Endothelial cell of umbilical vein (primary cell): ENCODE measurements around the gene MKLN1. TPM values are rescaled to one million over a fixed set of nuclear protein-coding genes. Genes with fewer than 3 reads are reported as not detected.

ENCODE experiments used
- BruUV-seq: library from RNA; stranded (reverse); fragments of 400-500 nt; replicated peaks from 2 replicates; lab custom pipeline; 2021; lab: Mats Ljungman, UMichigan
- CTCF ChIA-PET: fragments of 300-600, 350-600 bp; sonication (Branson Sonifier 250); formaldehyde crosslinking; loops from one replicate; lab custom pipeline; 2021; ENCODE audit warnings: antibody characterized with exemption, inconsistent platforms; lab: Charles Lee
- POLR2A ChIA-PET: fragments of 300-600, 350-600 bp; sonication (Branson Sonifier 250); formaldehyde crosslinking; loops from one replicate; lab custom pipeline; 2021; ENCODE audit warnings: antibody characterized with exemption, inconsistent platforms; lab: Charles Lee
- DNase-seq: peaks from one replicate; pipeline ENCODE4 v3.0.0-alpha.2; 2011; ENCODE audit warnings: low read depth, low spot score
- FAIRE-seq: peaks from 2 replicates; lab custom pipeline; 2011; peaks lifted over from hg19 to GRCh38; lab: Jason Lieb, UNC
- H2AFZ ChIP-seq: 2 replicates; pipeline ENCODE4 v1.6.0; 2012; ENCODE audit warnings: low read depth, low read length, control low read depth, inconsistent platforms
- H3K27ac ChIP-seq: 2 replicates; pipeline ENCODE4 v1.5.1; 2011; ENCODE audit warnings: low read depth, mild to moderate bottlenecking, control low read depth, low read length, moderate library complexity; ENCODE audit not compliant: insufficient read depth
- H3K27me3 ChIP-seq, 2 experiments: 2 replicates each; pipeline versions ENCODE4 v1.6.0 to v1.6.1; 2011; ENCODE audit warnings: low read length in 2 of 2, mixed read lengths in 1 of 2; ENCODE audit not compliant: control insufficient read depth in 2 of 2, insufficient read depth in 2 of 2
- H3K36me3 ChIP-seq, 2 experiments: 2 replicates in 1 of 2; 3 replicates in 1 of 2; pipeline ENCODE4 v1.5.1; 2011; ENCODE audit warnings: low read length in 2 of 2, mild to moderate bottlenecking in 1 of 2, moderate library complexity in 1 of 2; ENCODE audit not compliant: control insufficient read depth in 2 of 2, insufficient read depth in 2 of 2; ENCODE audit errors: extremely low read depth in 1 of 2
- H3K4me1 ChIP-seq: 3 replicates; pipeline ENCODE4 v1.5.1; 2011; ENCODE audit warnings: mild to moderate bottlenecking, low read length; ENCODE audit not compliant: control insufficient read depth, insufficient read depth; ENCODE audit errors: extremely low read depth
- H3K4me2 ChIP-seq: 2 replicates; pipeline ENCODE4 v1.6.1; 2011; ENCODE audit warnings: low read length, control low read depth, mixed read lengths; ENCODE audit not compliant: insufficient read depth
- H3K4me3 ChIP-seq, 3 experiments: fragments of 200-600 bp in 1 of 3; sonication (generic), shearing (Covaris generic) in 1 of 3; replicated peaks in 1 of 3; 2 replicates each; pipeline ENCODE4 v1.5.1; 2011 to 2016; ENCODE audit warnings: control low read depth in 3 of 3, low read length in 3 of 3, mild to moderate bottlenecking in 2 of 3, inconsistent platforms in 1 of 3, low read depth in 1 of 3, moderate library complexity in 1 of 3; ENCODE audit not compliant: insufficient read depth in 1 of 3
- H3K79me2 ChIP-seq: 2 replicates; pipeline ENCODE4 v1.6.0; 2012; ENCODE audit warnings: low read length, inconsistent platforms; ENCODE audit not compliant: control insufficient read depth, insufficient read depth
- H3K9ac ChIP-seq: replicated peaks from 2 replicates; pipeline ENCODE3; 2011; ENCODE audit warnings: low read length, control low read depth; ENCODE audit not compliant: insufficient read depth; ENCODE audit errors: extremely low read depth
- H3K9me1 ChIP-seq: replicated peaks from 3 replicates; pipeline ENCODE4 v1.6.0; 2011; ENCODE audit warnings: mild to moderate bottlenecking, low read length; ENCODE audit not compliant: control insufficient read depth, insufficient read depth; ENCODE audit errors: extremely low read depth
- H3K9me3 ChIP-seq: replicated peaks from 2 replicates; pipeline ENCODE4 v1.5.1; 2012; ENCODE audit warnings: low read length, inconsistent platforms; ENCODE audit not compliant: control insufficient read depth, insufficient read depth
- H4K20me1 ChIP-seq: replicated peaks from 2 replicates; pipeline ENCODE3; 2011; ENCODE audit warnings: mild to moderate bottlenecking, low read length; ENCODE audit not compliant: control insufficient read depth, insufficient read depth; ENCODE audit errors: extremely low read depth
- CTCF ChIP-seq, 2 donors: IDR thresholded peaks; 1 replicate in 1 of 2; 2 replicates in 1 of 2; pipeline ENCODE4 v1.5.1; 2011; ENCODE audit warnings: low read length in 2 of 2, mild to moderate bottlenecking in 2 of 2, moderate library complexity in 2 of 2, control low read depth in 1 of 2, inconsistent platforms in 1 of 2, low read depth in 1 of 2; ENCODE audit not compliant: insufficient read depth in 1 of 2; ENCODE audit errors: extremely low read depth in 1 of 2
- EZH2 ChIP-seq: IDR thresholded peaks from 2 replicates; pipeline ENCODE4 v1.6.1; 2012; ENCODE audit warnings: borderline replicate concordance, low read depth, mild to moderate bottlenecking, moderate library complexity, low read length, inconsistent platforms; ENCODE audit not compliant: severe bottlenecking
- FOS ChIP-seq: IDR thresholded peaks from 2 replicates; pipeline ENCODE4 v1.6.1; 2011; ENCODE audit warnings: mild to moderate bottlenecking, low read length, moderate library complexity, borderline replicate concordance; ENCODE audit not compliant: insufficient read depth
- GATA2 ChIP-seq: IDR thresholded peaks from 2 replicates; pipeline ENCODE4 v1.7.0; 2011; ENCODE audit warnings: low read depth, mild to moderate bottlenecking, moderate library complexity, mixed read lengths, low read length; ENCODE audit not compliant: insufficient read length, insufficient read depth
- JUN ChIP-seq: IDR thresholded peaks from 2 replicates; pipeline ENCODE4 v1.6.1; 2011; ENCODE audit warnings: borderline replicate concordance, low read depth; ENCODE audit not compliant: insufficient read length, insufficient read depth
- MAX ChIP-seq: IDR thresholded peaks from 2 replicates; pipeline ENCODE4 v1.6.1; 2011; ENCODE audit not compliant: insufficient read depth, insufficient read length
- MYC ChIP-seq: IDR thresholded peaks from one replicate; pipeline ENCODE4 v1.6.1; 2011; ENCODE audit warnings: mild to moderate bottlenecking, low read depth, low read length
- POLR2A ChIP-seq: IDR thresholded peaks from 2 replicates; pipeline ENCODE4 v1.6.1; 2012; ENCODE audit warnings: low read depth, mild to moderate bottlenecking, control low read depth, low read length
- POLR2AphosphoS5 ChIP-seq: IDR thresholded peaks from 2 replicates; pipeline ENCODE4 v1.6.1; 2012; ENCODE audit warnings: low read depth, mild to moderate bottlenecking, control low read depth, low read length, moderate library complexity; ENCODE audit not compliant: insufficient read depth
- dilution Hi-C: fragments of 300-500 bp; cut with MboI; formaldehyde crosslinking; loops from one replicate; pipeline ENCODE4 v1.15.0; 2019; ENCODE audit warnings: low sequenced_read_pairs; ENCODE audit not compliant: extremely low pct_ligation_motif_present
- intact Hi-C: fragments of 100-400 bp; cut with micrococcal nuclease; formaldehyde crosslinking; loops from one replicate; pipeline ENCODE4 v1.10.0; 2022
- polyA plus RNA-seq, 4 experiments: library from polyadenylated mRNA; depleted of rRNA in 3 of 4; stranded (reverse) in 3 of 4; unstranded in 1 of 4; fragments of >200 nt; gene quantifications; 2 replicates each; pipeline versions ENCODE4 v1.2.1 to v1.2.3, GENCODE V29; 2011 to 2012; ENCODE audit warnings: missing spikeins in 1 of 4
- total RNA-seq: library from RNA; stranded (reverse); gene quantifications from 2 replicates; pipeline ENCODE4 v1.2.3, GENCODE V29; 2021

MKLN1 gene
- total and polyA plus RNA-seq, 2 donors (not counting 3 experiments of a cell fraction or from before 2014, with no cell fraction given), result 12.2 to 32.1 TPM

- dilution Hi-C loops, result no loop called here
- DNase-seq (no peak), FAIRE-seq (no peak)
- H3K4me1 ChIP-seq, result peaks cover 9% of the 10 kb centered on the region
- TF ChIP-seq MYC (no peak), GATA2 (no peak), FOS (no peak), CTCF (IDR thresholded peaks at IDR 0.05; ENCODE audit: extremely low read depth in 1 of 2, insufficient read depth in 1 of 2, low read depth in 1 of 2, low read length in 2 of 2) (no peak), POLR2A (no peak), POLR2AphosphoS5 (no peak), EZH2 (no peak), MAX (no peak), JUN (no peak)
- no peaks in the 10 kb centered on the region for H3K9me3 ChIP-seq
- no peaks in the 10 kb centered on the region for H3K27me3 ChIP-seq
- H3K9me1 ChIP-seq, result no peaks in the 10 kb centered on the region
- ChIA-PET CTCF (interaction anchor here (1.0 kb wide), 1 partner anchor 10 kb away, joined by 3 read pairs; no protein-coding TSS in a partner anchor), POLR2A (no interaction called here)
- H3K36me3 ChIP-seq, result no peaks in the 10 kb centered on the region
- intact Hi-C loops, result no loop called here
- no peak overlapping the region for H3K4me3 ChIP-seq
- no peak overlapping the region for H3K9ac ChIP-seq
- peaks cover 25% of the 10 kb centered on the region for H4K20me1 ChIP-seq
- no peak overlapping the region for H3K27ac ChIP-seq
- BruUV-seq, result no TSS peak
- no peak overlapping the region for H2AFZ ChIP-seq
- H3K4me2 ChIP-seq, result no peak overlapping the region
- peaks cover 72% of the 10 kb centered on the region for H3K79me2 ChIP-seq
Measured at GRCh38 chr7:131352032-131352431, 24.4 kb downstream of the MKLN1 start.
